Measurements from ENCODE around the gene UBD. TPM values are rescaled to one million over a fixed set of nuclear protein-coding genes. Genes with fewer than 3 reads are reported as not detected.

The UBD gene
- total RNA-seq, 2 donors from 2014 or later, result not detected

GRCh38 chr6:29552512-29553051 lies 7.0 kb downstream of the UBD start:
- Histone ChIP-seq H3K4me1 (peaks cover 0 to 15% of the 10 kb centered on the region in 2 donors), H3K27me3 (peaks cover 3 to 10% of the 10 kb centered on the region in 2 donors), H3K27ac (no peak overlapping the region), H3K36me3 (no peaks in the 10 kb centered on the region), H3K9me3 (no peaks in the 10 kb centered on the region), H3K4me3 (peak overlapping the region in 1 of 2 donors; percentile 49)
- no peak for TF ChIP-seq CTCF (IDR thresholded peaks at IDR 0.05)
- no peak for DNase-seq (ENCODE audit: low spot score)

GRCh38 chr6:29547573-29547972 lies 12.0 kb downstream of the UBD start:
- no peaks in the 10 kb centered on the region for H3K4me1 ChIP-seq
- H3K9me3 ChIP-seq, result no peaks in the 10 kb centered on the region
- H3K27ac ChIP-seq, result no peak overlapping the region
- DNase-seq (ENCODE audit: low spot score), result no peak
- H3K36me3 ChIP-seq, result no peaks in the 10 kb centered on the region
- no peak overlapping the region for H3K4me3 ChIP-seq
- H3K27me3 ChIP-seq, result no peaks in the 10 kb centered on the region
- no peak for TF ChIP-seq CTCF (IDR thresholded peaks at IDR 0.05)

DNA sequence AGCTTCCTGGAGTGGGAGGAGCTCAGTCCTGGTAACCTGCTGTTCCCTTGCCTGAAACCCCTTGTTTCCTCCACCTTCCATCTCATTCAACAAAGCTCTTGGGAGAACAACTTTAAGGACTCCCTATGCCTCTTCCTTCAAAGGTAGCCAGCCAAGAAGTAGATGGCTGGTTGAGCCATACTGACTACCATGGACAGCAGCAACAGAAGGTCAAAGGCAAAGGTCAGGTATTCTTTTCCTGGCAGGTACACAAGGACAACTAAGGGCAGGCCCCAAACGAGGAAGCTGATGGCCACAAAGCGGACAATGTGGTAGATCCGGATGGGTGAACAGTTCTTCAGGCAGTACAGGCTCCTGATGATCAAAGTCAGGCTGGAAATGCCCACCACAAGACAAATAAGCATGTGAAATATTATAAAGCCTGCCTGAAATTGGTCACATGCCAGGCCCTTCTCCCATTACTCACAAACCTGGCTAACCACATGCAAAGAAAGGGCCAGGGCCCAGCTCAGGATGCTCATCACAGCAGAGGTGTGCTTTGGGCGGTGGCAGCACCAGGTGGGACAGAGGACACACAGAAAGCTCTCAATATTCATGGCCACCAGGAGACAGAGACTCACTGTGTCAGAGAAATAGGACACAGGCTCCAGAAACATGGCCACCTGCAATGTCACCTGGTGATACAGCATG lies 21.7 kb downstream of the UBD start:
- H3K27me3 ChIP-seq, result no peaks in the 10 kb centered on the region
- H3K27ac ChIP-seq, result no peak overlapping the region
- no peaks in the 10 kb centered on the region for H3K36me3 ChIP-seq
- H3K9me3 ChIP-seq, result no peaks in the 10 kb centered on the region
- no peak for DNase-seq (ENCODE audit: low spot score)
- no peak for TF ChIP-seq CTCF (IDR thresholded peaks at IDR 0.05)
- H3K4me3 ChIP-seq, result no peak overlapping the region
- no peaks in the 10 kb centered on the region for H3K4me1 ChIP-seq

DNA sequence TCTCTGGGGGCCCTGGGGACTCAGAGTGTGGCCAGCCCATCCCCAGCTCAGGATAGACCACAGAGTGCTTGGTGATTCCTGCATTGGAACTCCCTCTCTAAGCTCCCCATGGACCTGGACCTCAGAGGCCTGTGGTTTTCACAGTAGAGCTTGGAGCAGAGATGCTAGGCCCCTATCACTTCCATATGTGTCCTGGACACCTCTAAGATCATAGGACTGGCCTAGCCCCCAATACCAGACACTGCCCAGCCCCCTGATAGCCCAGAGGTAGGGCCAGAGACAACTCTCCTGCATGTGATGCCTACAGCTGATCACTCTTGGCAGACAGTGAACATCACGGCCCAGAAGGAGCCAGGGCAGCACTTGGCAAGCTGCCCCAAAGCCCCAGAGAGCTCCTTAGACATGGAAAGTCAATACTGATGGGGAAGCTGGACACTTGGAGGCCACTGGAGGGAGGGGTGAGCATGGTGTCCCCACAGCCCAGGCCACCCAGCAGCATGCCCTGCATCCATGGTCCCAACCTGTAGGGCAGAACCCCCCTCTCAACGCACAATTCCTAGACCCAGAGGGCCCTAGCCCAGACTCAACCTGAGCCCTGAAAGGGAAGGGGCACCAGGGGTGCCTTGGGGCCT lies 27.1 kb downstream of the UBD start:
- no peaks in the 10 kb centered on the region for H3K9me3 ChIP-seq
- H3K27me3 ChIP-seq, result no peaks in the 10 kb centered on the region
- no peak overlapping the region for H3K4me3 ChIP-seq
- no peak for DNase-seq (ENCODE audit: low spot score)
- no peaks in the 10 kb centered on the region for H3K36me3 ChIP-seq
- H3K27ac ChIP-seq, result no peak overlapping the region
- TF ChIP-seq CTCF (IDR thresholded peaks at IDR 0.05), result no peak
- H3K4me1 ChIP-seq, result no peaks in the 10 kb centered on the region

- H3K9me3 ChIP-seq, result no peaks in the 10 kb centered on the region
- H3K27ac ChIP-seq, result no peak overlapping the region
- no peaks in the 10 kb centered on the region for H3K36me3 ChIP-seq
- DNase-seq (ENCODE audit: low spot score), result no peak
- no peaks in the 10 kb centered on the region for H3K4me1 ChIP-seq
- no peak overlapping the region for H3K4me3 ChIP-seq
- no peaks in the 10 kb centered on the region for H3K27me3 ChIP-seq
- no peak for TF ChIP-seq CTCF (IDR thresholded peaks at IDR 0.05)
These were observed 27.9 kb downstream of the UBD start for GRCh38 chr6:29531668-29532067.

Data from right atrium auricular region (tissue), 2 donors.